H9 (cell line): Measurements from ENCODE around the gene PDIA6. TPM values are rescaled to one million over a fixed set of nuclear protein-coding genes. Genes with fewer than 3 reads are reported as not detected.

Experiments
- DNase-seq: peaks from one replicate; pipeline ENCODE4 v3.0.0-alpha.2; 2017
- H2AFZ ChIP-seq: one replicate; pipeline ENCODE4 v1.6.1; 2013; ENCODE audit warnings: mild to moderate bottlenecking, low read length, control low read depth, moderate library complexity
- H2AK5ac ChIP-seq: 2 replicates; pipeline ENCODE4 v1.6.1; 2013; ENCODE audit warnings: low read length, control low read depth, mixed read lengths; ENCODE audit not compliant: insufficient read length
- H2BK120ac ChIP-seq: one replicate; pipeline ENCODE4 v1.6.1; 2013; ENCODE audit warnings: low read depth, mild to moderate bottlenecking, low read length, control low read depth, inconsistent platforms; ENCODE audit not compliant: poor library complexity, severe bottlenecking
- H2BK12ac ChIP-seq: 2 replicates; pipeline ENCODE4 v1.6.1; 2013; ENCODE audit warnings: low read length, control low read depth, mixed read lengths, low read depth; ENCODE audit not compliant: insufficient read length
- H2BK15ac ChIP-seq: 2 replicates; pipeline ENCODE4 v1.6.1; 2013; ENCODE audit warnings: low read depth, low read length, control low read depth
- H2BK20ac ChIP-seq: one replicate; pipeline ENCODE4 v1.6.1; 2013; ENCODE audit warnings: low read depth, mild to moderate bottlenecking, low read length, control low read depth, inconsistent platforms; ENCODE audit not compliant: poor library complexity, severe bottlenecking
- H2BK5ac ChIP-seq: 2 replicates; pipeline ENCODE4 v1.6.1; 2013; ENCODE audit warnings: low read length, control low read depth, mixed read lengths; ENCODE audit not compliant: insufficient read length
- H3K14ac ChIP-seq: 2 replicates; pipeline ENCODE4 v1.6.1; 2013; ENCODE audit warnings: low read length, control low read depth; ENCODE audit not compliant: insufficient read depth
- H3K18ac ChIP-seq: 2 replicates; pipeline ENCODE4 v1.6.1; 2013; ENCODE audit warnings: low read depth, mild to moderate bottlenecking, mixed read lengths, low read length, control low read depth; ENCODE audit not compliant: insufficient read length
- H3K23ac ChIP-seq: 2 replicates; pipeline ENCODE4 v1.6.1; 2013; ENCODE audit warnings: low read length, control low read depth, mixed read lengths, low read depth; ENCODE audit not compliant: insufficient read length
- H3K23me2 ChIP-seq: 2 replicates; pipeline ENCODE4 v1.6.1; 2013; ENCODE audit warnings: low read depth, mild to moderate bottlenecking, mixed read lengths, low read length, control low read depth; ENCODE audit not compliant: insufficient read length, poor library complexity, severe bottlenecking
- H3K27ac ChIP-seq: 2 replicates; pipeline ENCODE4 v1.5.1; 2013; ENCODE audit warnings: low read length, control low read depth, mixed read lengths, low read depth; ENCODE audit not compliant: insufficient read length
- H3K27me3 ChIP-seq: 2 replicates; pipeline ENCODE4 v1.6.1; 2013; ENCODE audit warnings: low read length, control low read depth, inconsistent platforms; ENCODE audit not compliant: insufficient read depth
- H3K4ac ChIP-seq: 2 replicates; pipeline ENCODE4 v1.6.1; 2013; ENCODE audit warnings: low read depth, mild to moderate bottlenecking, control low read depth, inconsistent platforms, low read length, moderate library complexity
- H3K4me1 ChIP-seq: 2 replicates; pipeline ENCODE4 v1.6.1; 2013; ENCODE audit warnings: low read length, control low read depth, inconsistent platforms; ENCODE audit not compliant: insufficient read depth
- H3K4me2 ChIP-seq: 2 replicates; pipeline ENCODE4 v1.6.1; 2013; ENCODE audit warnings: low read length, control low read depth, mixed read lengths; ENCODE audit not compliant: insufficient read length, insufficient read depth
- H3K56ac ChIP-seq: 2 replicates; pipeline ENCODE4 v1.6.1; 2013; ENCODE audit warnings: low read depth, mild to moderate bottlenecking, mixed read lengths, low read length, control low read depth; ENCODE audit not compliant: insufficient read length
- H3K79me1 ChIP-seq: 2 replicates; pipeline ENCODE4 v1.6.1; 2013; ENCODE audit warnings: low read depth, mild to moderate bottlenecking, moderate library complexity, low read length, control low read depth, inconsistent platforms; ENCODE audit not compliant: insufficient read depth, poor library complexity, severe bottlenecking
- H3K79me2 ChIP-seq: 2 replicates; pipeline ENCODE4 v1.6.1; 2013; ENCODE audit warnings: low read length, control low read depth, inconsistent platforms; ENCODE audit not compliant: insufficient read depth
- H3K9ac ChIP-seq: 2 replicates; pipeline ENCODE4 v1.6.1; 2013; ENCODE audit warnings: low read length, control low read depth, mixed read lengths; ENCODE audit not compliant: insufficient read length; ENCODE audit errors: extremely low read depth
- H3K9me3 ChIP-seq: one replicate; pipeline ENCODE4 v1.6.1; 2013; ENCODE audit warnings: low read depth, low read length, inconsistent platforms; ENCODE audit not compliant: control insufficient read depth
- H3T11ph ChIP-seq: one replicate; pipeline ENCODE4 v1.6.1; 2013; ENCODE audit warnings: mild to moderate bottlenecking, low read length, control low read depth, inconsistent platforms
- H4K20me1 ChIP-seq: one replicate; pipeline ENCODE4 v1.6.1; 2013; ENCODE audit not compliant: control insufficient read depth, insufficient read length, insufficient read depth
- H4K5ac ChIP-seq: 2 replicates; pipeline ENCODE4 v1.6.1; 2013; ENCODE audit warnings: low read depth, mild to moderate bottlenecking, mixed read lengths, low read length, control low read depth; ENCODE audit not compliant: insufficient read length
- H4K8ac ChIP-seq: replicated peaks from 2 replicates; pipeline ENCODE4 v1.6.1; 2013; ENCODE audit warnings: low read length, control low read depth, mixed read lengths, low read depth; ENCODE audit not compliant: insufficient read length
- H4K91ac ChIP-seq: 2 replicates; pipeline ENCODE4 v1.6.1; 2013; ENCODE audit warnings: low read depth, mild to moderate bottlenecking, moderate library complexity, mixed read lengths, low read length, control low read depth; ENCODE audit not compliant: insufficient read length
- H3K27ac Mint-ChIP-seq, 3 experiments: 2 replicates in 2 of 3; 3 replicates in 1 of 3; pipeline ENCODE4 v1.8.0; 2020 to 2021; ENCODE audit warnings: mixed read lengths in 3 of 3, mild to moderate bottlenecking in 1 of 3, moderate library complexity in 1 of 3
- H3K27me3 Mint-ChIP-seq: 2 replicates; pipeline ENCODE4 v1.8.0; 2021; ENCODE audit warnings: low read depth, mild to moderate bottlenecking, moderate library complexity, mixed read lengths
- H3K36me3 Mint-ChIP-seq, 3 experiments: 2 replicates in 2 of 3; 3 replicates in 1 of 3; pipeline ENCODE4 v1.8.0; 2020 to 2021; ENCODE audit warnings: low read depth in 3 of 3, mixed read lengths in 3 of 3; ENCODE audit not compliant: insufficient read depth in 1 of 3
- H3K4me1 Mint-ChIP-seq, 2 experiments: 2 replicates each; pipeline ENCODE4 v1.8.0; 2020; ENCODE audit warnings: mixed read lengths in 2 of 2
- H3K4me3 Mint-ChIP-seq, 2 experiments: 2 replicates in 1 of 2; 3 replicates in 1 of 2; pipeline ENCODE4 v1.8.0; 2020 to 2021; ENCODE audit warnings: mild to moderate bottlenecking in 2 of 2, mixed read lengths in 2 of 2, moderate library complexity in 1 of 2
- H3K9me3 Mint-ChIP-seq, 2 experiments: 2 replicates in 1 of 2; 3 replicates in 1 of 2; pipeline ENCODE4 v1.8.0; 2020; ENCODE audit warnings: mild to moderate bottlenecking in 2 of 2, mixed read lengths in 2 of 2, moderate library complexity in 1 of 2
- WGBS: extraction: QIAGEN DNeasy Blood & Tissue Kit; methylation state at CpG from one replicate; pipeline ENCODE4 v1.1.7; 2013; ENCODE audit warnings: missing lambda C conversion rate, low lambda C conversion rate, mixed read lengths; ENCODE audit not compliant: insufficient read length; ENCODE audit errors: extremely low coverage; 5-methylcytosine and 5-hydroxymethylcytosine counted together
- total RNA-seq: library from RNA; stranded (reverse); gene quantifications from 2 replicates; pipeline ENCODE4 v1.2.1, GENCODE V29; 2021
- TF ChIP-seq, protein P1 (sequence below): fragments of 200-600 bp; sonication (generic); conservative IDR thresholded peaks from 3 replicates; pipeline ENCODE4 v1.8.0; 2021; ENCODE audit warnings: antibody characterized with exemption, mild to moderate bottlenecking

The PDIA6 gene
- total RNA-seq, 1 experiment from 2014 or later = 301 TPM

- Mint-ChIP-seq H3K9me3 (no peaks in the 10 kb centered on the region; a peak in 1 of 5 replicates), H3K27me3 (peaks cover 3% of the 10 kb centered on the region; the same call in 1 of the 2 replicates), H3K36me3 (peaks cover 7 to 9% (median 9%) of the 10 kb centered on the region in 3 experiments; a peak in 6 of 7 replicates), H3K27ac (peak overlapping the region; percentile 34 to 82 (median 70); a peak in 4 of 7 replicates), H3K4me1 (peaks cover 4 to 11% of the 10 kb centered on the region in 2 experiments; a peak in 3 of 4 replicates), H3K4me3 (no peak overlapping the region)
- TF ChIP-seq, protein P1, sequence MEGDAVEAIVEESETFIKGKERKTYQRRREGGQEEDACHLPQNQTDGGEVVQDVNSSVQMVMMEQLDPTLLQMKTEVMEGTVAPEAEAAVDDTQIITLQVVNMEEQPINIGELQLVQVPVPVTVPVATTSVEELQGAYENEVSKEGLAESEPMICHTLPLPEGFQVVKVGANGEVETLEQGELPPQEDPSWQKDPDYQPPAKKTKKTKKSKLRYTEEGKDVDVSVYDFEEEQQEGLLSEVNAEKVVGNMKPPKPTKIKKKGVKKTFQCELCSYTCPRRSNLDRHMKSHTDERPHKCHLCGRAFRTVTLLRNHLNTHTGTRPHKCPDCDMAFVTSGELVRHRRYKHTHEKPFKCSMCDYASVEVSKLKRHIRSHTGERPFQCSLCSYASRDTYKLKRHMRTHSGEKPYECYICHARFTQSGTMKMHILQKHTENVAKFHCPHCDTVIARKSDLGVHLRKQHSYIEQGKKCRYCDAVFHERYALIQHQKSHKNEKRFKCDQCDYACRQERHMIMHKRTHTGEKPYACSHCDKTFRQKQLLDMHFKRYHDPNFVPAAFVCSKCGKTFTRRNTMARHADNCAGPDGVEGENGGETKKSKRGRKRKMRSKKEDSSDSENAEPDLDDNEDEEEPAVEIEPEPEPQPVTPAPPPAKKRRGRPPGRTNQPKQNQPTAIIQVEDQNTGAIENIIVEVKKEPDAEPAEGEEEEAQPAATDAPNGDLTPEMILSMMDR = no peak
- no peak overlapping the region for H3K23ac ChIP-seq
- H3K27ac ChIP-seq = no peak overlapping the region
- no peak overlapping the region for H3K18ac ChIP-seq
- H2BK120ac ChIP-seq = no peak overlapping the region
- no peak overlapping the region for H3T11ph ChIP-seq
- no CpG with 5 or more reads among the region's 23 CpGs for WGBS
- H4K20me1 ChIP-seq = no peaks in the 10 kb centered on the region
- H3K4me2 ChIP-seq = no peak overlapping the region
- no peak overlapping the region for H2AK5ac ChIP-seq
- no peak overlapping the region for H2AFZ ChIP-seq
- DNase-seq = no peak
- no peak overlapping the region for H3K56ac ChIP-seq
- H3K79me1 ChIP-seq = no peaks in the 10 kb centered on the region
- H2BK20ac ChIP-seq = no peak overlapping the region
- no peak overlapping the region for H4K5ac ChIP-seq
- H2BK5ac ChIP-seq = no peak overlapping the region
- no peak overlapping the region for H3K9ac ChIP-seq
- H2BK15ac ChIP-seq = no peak overlapping the region
- H3K79me2 ChIP-seq = no peaks in the 10 kb centered on the region
- no peak overlapping the region for H3K4ac ChIP-seq
- H3K23me2 ChIP-seq = no peaks in the 10 kb centered on the region
- H3K14ac ChIP-seq = no peak overlapping the region; the same call in 1 of the 2 replicates
- H4K91ac ChIP-seq = no peak overlapping the region
- no peaks in the 10 kb centered on the region for H3K27me3 ChIP-seq
- H3K4me1 ChIP-seq = no peaks in the 10 kb centered on the region
- H2BK12ac ChIP-seq = no peak overlapping the region
- no peak overlapping the region for H4K8ac ChIP-seq
- H3K9me3 ChIP-seq = no peaks in the 10 kb centered on the region
Measured at GRCh38 chr2:10775021-10775780, 37.4 kb downstream of the PDIA6 start.
